Osteoblast (primary cell): Measurements from ENCODE around the gene ABCF2. TPM values are rescaled to one million over a fixed set of nuclear protein-coding genes. Genes with fewer than 3 reads are reported as not detected.
A peak's percentile ranks its signal among the peaks of the same experiment; 100 is the strongest.

Experiments used
- DNase-seq: peaks from one replicate; pipeline ENCODE4 v3.0.0; 2011; ENCODE audit warnings: low spot score, mixed read lengths; ENCODE audit not compliant: insufficient read length; ENCODE audit errors: missing footprints
- H2AFZ ChIP-seq: 2 replicates; pipeline ENCODE4 v1.6.0; 2011; ENCODE audit warnings: mild to moderate bottlenecking, low read length
- H3K27ac ChIP-seq: 2 replicates; pipeline ENCODE4 v1.5.1; 2011; ENCODE audit warnings: mild to moderate bottlenecking, low read depth, low read length, moderate library complexity
- H3K27me3 ChIP-seq: 2 replicates; pipeline ENCODE4 v1.6.0; 2012; ENCODE audit warnings: mild to moderate bottlenecking, control low read depth, inconsistent platforms, low read length, moderate library complexity; ENCODE audit not compliant: insufficient read depth
- H3K36me3 ChIP-seq: 2 replicates; pipeline ENCODE4 v1.5.1; 2011; ENCODE audit warnings: mild to moderate bottlenecking, low read length, control low read depth, moderate library complexity; ENCODE audit not compliant: insufficient read depth
- H3K4me1 ChIP-seq: 2 replicates; pipeline ENCODE4 v1.5.1; 2011; ENCODE audit warnings: mild to moderate bottlenecking, low read length, control low read depth, moderate library complexity; ENCODE audit not compliant: insufficient read depth
- H3K4me2 ChIP-seq: 2 replicates; pipeline ENCODE4 v1.6.0; 2011; ENCODE audit warnings: mild to moderate bottlenecking, low read length; ENCODE audit not compliant: insufficient read depth
- H3K4me3 ChIP-seq: fragments of 200-600 bp; sonication (generic); 3 replicates; pipeline ENCODE4 v1.5.1; 2012; ENCODE audit warnings: mild to moderate bottlenecking, low read length, inconsistent platforms; ENCODE audit not compliant: insufficient read depth
- H3K79me2 ChIP-seq: 2 replicates; pipeline ENCODE4 v1.6.0; 2012; ENCODE audit warnings: mild to moderate bottlenecking, low read length, control low read depth, inconsistent platforms; ENCODE audit not compliant: insufficient read depth
- H3K9me3 ChIP-seq: 2 replicates; pipeline ENCODE4 v1.5.1; 2011; ENCODE audit warnings: low read depth, low read length, control low read depth
- H4K20me1 ChIP-seq: 2 replicates; pipeline ENCODE4 v1.6.0; 2012; ENCODE audit warnings: mild to moderate bottlenecking, low read length, control low read depth; ENCODE audit not compliant: insufficient read depth
- total RNA-seq: library from RNA; depleted of rRNA; stranded (reverse); fragments of >200 nt; gene quantifications from 2 replicates; pipeline ENCODE4 v1.2.3, GENCODE V29; 2012
- TF ChIP-seq, protein P1 (sequence below): IDR thresholded peaks from 2 replicates; pipeline ENCODE4 v1.5.1; 2011; ENCODE audit warnings: mild to moderate bottlenecking, low read depth, low read length, moderate library complexity; ENCODE audit errors: extremely low read depth

Gene ABCF2
- total RNA-seq, 1 donor: 65.9 TPM

DNA sequence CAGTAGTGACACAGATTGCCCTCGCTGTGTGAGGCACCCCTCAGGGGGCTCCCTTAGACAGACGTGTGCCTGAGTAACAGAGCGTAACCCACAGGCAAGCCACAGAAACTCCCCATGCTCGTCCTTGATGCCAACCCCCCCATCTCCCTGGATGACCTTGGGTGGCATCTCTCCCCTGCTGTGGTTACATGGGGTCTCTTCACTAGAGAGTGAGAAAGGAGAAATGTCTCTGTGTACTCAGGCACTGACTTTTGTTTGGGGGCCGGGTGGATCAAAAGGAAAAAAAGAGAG, 38.8 kb downstream of the ABCF2 start:
- H3K27ac ChIP-seq: no peak overlapping the region
- H4K20me1 ChIP-seq: no peaks in the 10 kb centered on the region
- H3K36me3 ChIP-seq: no peaks in the 10 kb centered on the region
- peaks cover 32% of the 10 kb centered on the region for H3K27me3 ChIP-seq
- H2AFZ ChIP-seq: no peak overlapping the region
- no peak for DNase-seq
- no peaks in the 10 kb centered on the region for H3K4me1 ChIP-seq
- no peak overlapping the region for H3K4me3 ChIP-seq
- TF ChIP-seq, protein P1, sequence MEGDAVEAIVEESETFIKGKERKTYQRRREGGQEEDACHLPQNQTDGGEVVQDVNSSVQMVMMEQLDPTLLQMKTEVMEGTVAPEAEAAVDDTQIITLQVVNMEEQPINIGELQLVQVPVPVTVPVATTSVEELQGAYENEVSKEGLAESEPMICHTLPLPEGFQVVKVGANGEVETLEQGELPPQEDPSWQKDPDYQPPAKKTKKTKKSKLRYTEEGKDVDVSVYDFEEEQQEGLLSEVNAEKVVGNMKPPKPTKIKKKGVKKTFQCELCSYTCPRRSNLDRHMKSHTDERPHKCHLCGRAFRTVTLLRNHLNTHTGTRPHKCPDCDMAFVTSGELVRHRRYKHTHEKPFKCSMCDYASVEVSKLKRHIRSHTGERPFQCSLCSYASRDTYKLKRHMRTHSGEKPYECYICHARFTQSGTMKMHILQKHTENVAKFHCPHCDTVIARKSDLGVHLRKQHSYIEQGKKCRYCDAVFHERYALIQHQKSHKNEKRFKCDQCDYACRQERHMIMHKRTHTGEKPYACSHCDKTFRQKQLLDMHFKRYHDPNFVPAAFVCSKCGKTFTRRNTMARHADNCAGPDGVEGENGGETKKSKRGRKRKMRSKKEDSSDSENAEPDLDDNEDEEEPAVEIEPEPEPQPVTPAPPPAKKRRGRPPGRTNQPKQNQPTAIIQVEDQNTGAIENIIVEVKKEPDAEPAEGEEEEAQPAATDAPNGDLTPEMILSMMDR: no peak
- no peak overlapping the region for H3K4me2 ChIP-seq
- H3K79me2 ChIP-seq: no peaks in the 10 kb centered on the region
- no peaks in the 10 kb centered on the region for H3K9me3 ChIP-seq

- Histone ChIP-seq H3K27me3 (peaks cover 33% of the 10 kb centered on the region), H3K79me2 (no peaks in the 10 kb centered on the region)
Observed at GRCh38 chr7:151187409-151188251, 39.4 kb downstream of the ABCF2 start.

DNA sequence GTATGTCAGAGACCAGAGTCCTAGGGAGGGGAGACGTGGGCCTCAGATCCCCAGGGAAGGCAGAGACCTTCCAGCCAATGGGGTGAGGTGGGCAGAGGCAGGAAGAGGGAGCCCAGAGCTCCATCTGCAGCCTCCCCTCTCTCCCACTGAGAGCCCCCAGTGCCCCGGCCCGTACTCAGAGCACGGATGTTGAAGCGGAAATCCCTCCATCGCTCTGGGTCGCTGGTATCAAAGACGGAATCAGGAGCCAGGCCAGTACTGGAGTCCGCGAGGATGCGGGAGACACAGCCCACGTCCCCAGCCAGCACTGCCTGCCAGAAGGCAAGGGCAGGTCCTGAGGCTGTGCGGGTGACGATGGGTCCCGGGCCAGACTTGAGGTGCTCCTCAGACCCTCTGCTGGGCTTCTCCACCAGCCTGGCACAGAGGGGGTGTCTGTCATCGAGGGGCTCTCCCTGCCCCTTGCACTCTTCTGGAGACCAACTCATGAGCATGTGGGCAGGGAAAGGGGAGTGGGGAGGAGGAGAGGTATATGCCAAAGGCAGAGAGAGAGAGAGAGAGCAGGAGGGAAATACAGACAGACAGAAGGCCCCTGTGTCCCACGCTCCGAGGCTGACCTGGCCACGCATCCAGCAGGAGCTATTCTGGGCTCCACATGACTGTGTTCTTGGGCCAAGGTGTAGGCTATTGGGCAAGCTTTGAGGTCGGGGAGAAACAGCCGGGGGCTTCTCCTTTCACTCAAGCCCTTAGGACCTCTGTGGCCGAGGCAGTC, 40.2 kb downstream of the ABCF2 start, which contains the start of gene ASB10:
Gene ASB10 (minus strand): TSS at position 611 of the 769 bp plus-strand sequence. CDS start 120 bp downstream, at position 491.
- H2AFZ ChIP-seq: no peak within 1 kb of the TSS
- H4K20me1 ChIP-seq: no peaks in the 10 kb centered on the region
- TF ChIP-seq, protein P1: no peak
- no peaks in the 10 kb centered on the region for H3K36me3 ChIP-seq
- no peak within 1 kb of the TSS for H3K27ac ChIP-seq
- H3K4me2 ChIP-seq: no peak within 1 kb of the TSS
- H3K79me2 ChIP-seq: no peaks in the 10 kb centered on the region
- no peaks in the 10 kb centered on the region for H3K4me1 ChIP-seq
- H3K4me3 ChIP-seq: no peak within 1 kb of the TSS
- peak; percentile 82 for DNase-seq
- H3K27me3 ChIP-seq: peaks cover 36% of the 10 kb centered on the region
- H3K9me3 ChIP-seq: no peaks in the 10 kb centered on the region

More at GRCh38 chr7:151187409-151188251, 39.4 kb downstream of the ABCF2 start:
- Histone ChIP-seq H3K4me3 (no peak overlapping the region), H3K27ac (no peak overlapping the region), H3K4me1 (no peaks in the 10 kb centered on the region), H2AFZ (no peak overlapping the region), H3K9me3 (no peaks in the 10 kb centered on the region), H4K20me1 (no peaks in the 10 kb centered on the region), H3K4me2 (no peak overlapping the region), H3K36me3 (no peaks in the 10 kb centered on the region)
- TF ChIP-seq, protein P1: no peak
- no peak for DNase-seq
